Measurements from ENCODE around the gene TGM3. TPM values are rescaled to one million over a fixed set of nuclear protein-coding genes. Genes with fewer than 3 reads are reported as not detected.

TGM3 gene
- total RNA-seq, 1 donor from 2014 or later = not detected

- Mint-ChIP-seq H3K27me3 (ENCODE audit: unreplicated experiment) (peaks cover 5% of the 10 kb centered on the region), H3K36me3 (ENCODE audit: low read depth, unreplicated experiment) (no peaks in the 10 kb centered on the region), H3K4me3 (ENCODE audit: unreplicated experiment) (no peak overlapping the region), H3K27ac (ENCODE audit: unreplicated experiment) (no peak overlapping the region), H3K9me3 (ENCODE audit: unreplicated experiment) (no peaks in the 10 kb centered on the region), H3K4me1 (ENCODE audit: unreplicated experiment) (peaks cover 11% of the 10 kb centered on the region)
- no peak for TF ChIP-seq CTCF (IDR thresholded peaks at IDR 0.05; ENCODE audit: unreplicated experiment)
- no peak for DNase-seq (ENCODE audit: low spot score)
Measured at GRCh38 chr20:2252419-2252997, 43.3 kb upstream of the TGM3 start.

GRCh38 chr20:2253256-2253655 is 42.5 kb upstream of the TGM3 start:
- Mint-ChIP-seq H3K4me3 (ENCODE audit: unreplicated experiment) (no peak overlapping the region), H3K36me3 (ENCODE audit: low read depth, unreplicated experiment) (no peaks in the 10 kb centered on the region), H3K27me3 (ENCODE audit: unreplicated experiment) (peaks cover 5% of the 10 kb centered on the region), H3K9me3 (ENCODE audit: unreplicated experiment) (no peaks in the 10 kb centered on the region), H3K27ac (ENCODE audit: unreplicated experiment) (no peak overlapping the region), H3K4me1 (ENCODE audit: unreplicated experiment) (peaks cover 11% of the 10 kb centered on the region)
- DNase-seq (ENCODE audit: low spot score) = no peak
- TF ChIP-seq CTCF (IDR thresholded peaks at IDR 0.05; ENCODE audit: unreplicated experiment) = no peak

- no peaks in the 10 kb centered on the region for H3K9me3 Mint-ChIP-seq (ENCODE audit: unreplicated experiment)
- H3K27me3 Mint-ChIP-seq (ENCODE audit: unreplicated experiment) = peaks cover 5% of the 10 kb centered on the region
- no peak overlapping the region for H3K27ac Mint-ChIP-seq (ENCODE audit: unreplicated experiment)
- TF ChIP-seq CTCF (IDR thresholded peaks at IDR 0.05; ENCODE audit: unreplicated experiment) = no peak
- H3K4me1 Mint-ChIP-seq (ENCODE audit: unreplicated experiment) = peaks cover 11% of the 10 kb centered on the region
- no peak for DNase-seq (ENCODE audit: low spot score)
- no peaks in the 10 kb centered on the region for H3K36me3 Mint-ChIP-seq (ENCODE audit: low read depth, unreplicated experiment)
- H3K4me3 Mint-ChIP-seq (ENCODE audit: unreplicated experiment) = no peak overlapping the region
Measured at GRCh38 chr20:2254333-2254732, 41.5 kb upstream of the TGM3 start.

- no peak for TF ChIP-seq CTCF (IDR thresholded peaks at IDR 0.05; ENCODE audit: unreplicated experiment)
- H3K9me3 Mint-ChIP-seq (ENCODE audit: unreplicated experiment) = no peaks in the 10 kb centered on the region
Measured at GRCh38 chr20:2255926-2256531, 39.8 kb upstream of the TGM3 start.

GRCh38 chr20:2259731-2260130 is 36.1 kb upstream of the TGM3 start:
- no peak for TF ChIP-seq CTCF (IDR thresholded peaks at IDR 0.05; ENCODE audit: unreplicated experiment)
- DNase-seq (ENCODE audit: low spot score) = no peak
- Mint-ChIP-seq H3K36me3 (ENCODE audit: low read depth, unreplicated experiment) (no peaks in the 10 kb centered on the region), H3K4me3 (ENCODE audit: unreplicated experiment) (no peak overlapping the region), H3K9me3 (ENCODE audit: unreplicated experiment) (no peaks in the 10 kb centered on the region), H3K27ac (ENCODE audit: unreplicated experiment) (no peak overlapping the region), H3K4me1 (ENCODE audit: unreplicated experiment) (peaks cover 18% of the 10 kb centered on the region), H3K27me3 (ENCODE audit: unreplicated experiment) (peaks cover 3% of the 10 kb centered on the region)

More at GRCh38 chr20:2255926-2256531, 39.8 kb upstream of the TGM3 start:
- H3K36me3 Mint-ChIP-seq (ENCODE audit: low read depth, unreplicated experiment) = no peaks in the 10 kb centered on the region
- peaks cover 5% of the 10 kb centered on the region for H3K27me3 Mint-ChIP-seq (ENCODE audit: unreplicated experiment)
- no peak overlapping the region for H3K27ac Mint-ChIP-seq (ENCODE audit: unreplicated experiment)
- H3K4me1 Mint-ChIP-seq (ENCODE audit: unreplicated experiment) = peaks cover 11% of the 10 kb centered on the region
- DNase-seq (ENCODE audit: low spot score) = no peak
- H3K4me3 Mint-ChIP-seq (ENCODE audit: unreplicated experiment) = no peak overlapping the region
